HepG2 (cell line): ENCODE measurements around the gene MYO7A. TPM values are rescaled to one million over a fixed set of nuclear protein-coding genes. Genes with fewer than 3 reads are reported as not detected.

Experiments used
- HES4 ChIP-seq: sonication (generic); formaldehyde crosslinking; IDR thresholded peaks from 2 replicates; pipeline ENCODE4 v1.9.0; 2021; ENCODE audit warnings: mild to moderate bottlenecking, missing genetic modification reagents, borderline replicate concordance
- HNF4A ChIP-seq: sonication (generic); formaldehyde crosslinking; IDR thresholded peaks from 2 replicates; pipeline ENCODE4 v1.4.0; 2020; ENCODE audit warnings: missing genetic modification reagents
- HNRNPLL ChIP-seq: fragments of 200-400 bp; formaldehyde crosslinking; IDR thresholded peaks from 2 replicates; pipeline ENCODE4 v1.6.1; 2017; ENCODE audit warnings: mild to moderate bottlenecking, low read depth, low read length; ENCODE audit not compliant: poor library complexity, severe bottlenecking
- KLF16 ChIP-seq, 2 experiments: sonication (generic) in 1 of 2; formaldehyde crosslinking in 1 of 2; IDR thresholded peaks; 2 replicates each; pipeline versions ENCODE4 v1.6.1 to v1.8.0; 2016 to 2023; ENCODE audit warnings: missing genetic modification reagents in 2 of 2, missing compliant biosample characterization in 1 of 2
- MAFG ChIP-seq: sonication (generic); formaldehyde crosslinking; IDR thresholded peaks from 2 replicates; pipeline ENCODE4 v1.5.1; 2020; ENCODE audit warnings: mild to moderate bottlenecking, missing genetic modification reagents
- MAZ ChIP-seq, 2 experiments: sonication (generic) in 1 of 2; formaldehyde crosslinking in 1 of 2; IDR thresholded peaks; 2 replicates each; pipeline versions ENCODE4 v1.5.0 to v1.6.1; 2012 to 2020; ENCODE audit warnings: low read depth in 2 of 2, mild to moderate bottlenecking in 2 of 2, borderline replicate concordance in 1 of 2, improper control_type of control experiment in 1 of 2, low read length in 1 of 2, missing genetic modification reagents in 1 of 2, moderate library complexity in 1 of 2
- MIXL1 ChIP-seq: IDR thresholded peaks from 2 replicates; pipeline ENCODE4 v1.6.1; 2016
- MLLT10 ChIP-seq: sonication (generic); formaldehyde crosslinking; IDR thresholded peaks from 2 replicates; pipeline ENCODE4 v1.4.0; 2020; ENCODE audit warnings: missing genetic modification reagents
- MTA1 ChIP-seq: sonication (generic); formaldehyde crosslinking; IDR thresholded peaks from 2 replicates; pipeline ENCODE4 v1.4.0; 2020; ENCODE audit warnings: missing genetic modification reagents, mild to moderate bottlenecking, borderline replicate concordance
- MXD3 ChIP-seq: IDR thresholded peaks from 2 replicates; pipeline ENCODE4 v1.6.1; 2016; ENCODE audit warnings: mild to moderate bottlenecking, missing biosample characterization, missing genetic modification reagents
- MYNN ChIP-seq: sonication (generic); formaldehyde crosslinking; IDR thresholded peaks from 2 replicates; pipeline ENCODE4 v1.4.0; 2020; ENCODE audit warnings: mild to moderate bottlenecking, low read depth, missing genetic modification reagents
- PRPF4 ChIP-seq: fragments of 200-400 bp; formaldehyde crosslinking; IDR thresholded peaks from 2 replicates; pipeline ENCODE4 v1.6.1; 2016; ENCODE audit warnings: low read length, low read depth; ENCODE audit not compliant: poor library complexity, severe bottlenecking
- SAP130 ChIP-seq: IDR thresholded peaks from 2 replicates; pipeline ENCODE4 v1.6.1; 2016; ENCODE audit warnings: low read depth
- SMARCC2 ChIP-seq: fragments of 450-650 bp; IDR thresholded peaks from 2 replicates; pipeline ENCODE4 v1.6.1; 2017; ENCODE audit warnings: antibody characterized with exemption, mild to moderate bottlenecking
- ZBTB42 ChIP-seq: sonication (generic); formaldehyde crosslinking; IDR thresholded peaks from 2 replicates; pipeline ENCODE4 v1.5.0; 2020; ENCODE audit warnings: mild to moderate bottlenecking, missing genetic modification reagents
- ZMYM4 ChIP-seq: sonication (generic); formaldehyde crosslinking; IDR thresholded peaks from 2 replicates; pipeline ENCODE4 v1.8.1; 2023; ENCODE audit warnings: mild to moderate bottlenecking, missing genetic modification reagents
- ZNF10 ChIP-seq: sonication (generic); formaldehyde crosslinking; IDR thresholded peaks from 2 replicates; pipeline ENCODE4 v1.4.0; 2020; ENCODE audit warnings: mild to moderate bottlenecking, low read depth, missing genetic modification reagents, borderline replicate concordance
- ZNF20 ChIP-seq: sonication (generic); formaldehyde crosslinking; IDR thresholded peaks from 2 replicates; pipeline ENCODE4 v1.4.0; 2020; ENCODE audit warnings: mild to moderate bottlenecking, moderate library complexity, missing genetic modification reagents
- ZNF225 ChIP-seq: sonication (generic); formaldehyde crosslinking; IDR thresholded peaks from 2 replicates; pipeline ENCODE4 v1.4.0; 2020; ENCODE audit warnings: mild to moderate bottlenecking, missing genetic modification reagents
- ZNF414 ChIP-seq: sonication (generic); formaldehyde crosslinking; IDR thresholded peaks from 2 replicates; pipeline ENCODE4 v1.5.0; 2020; ENCODE audit warnings: missing genetic modification reagents
- ZNF430 ChIP-seq: sonication (generic); formaldehyde crosslinking; IDR thresholded peaks from 2 replicates; pipeline ENCODE4 v1.9.0; 2021; ENCODE audit warnings: mild to moderate bottlenecking, missing genetic modification reagents
- ZNF441 ChIP-seq: sonication (generic); formaldehyde crosslinking; IDR thresholded peaks from 2 replicates; pipeline ENCODE4 v1.7.0; 2021; ENCODE audit warnings: missing genetic modification reagents, borderline replicate concordance
- ZNF558 ChIP-seq: sonication (generic); formaldehyde crosslinking; IDR thresholded peaks from 2 replicates; pipeline ENCODE4 v1.9.0; 2022; ENCODE audit warnings: mild to moderate bottlenecking, missing genetic modification reagents, borderline replicate concordance
- ZNF75D ChIP-seq: sonication (generic); formaldehyde crosslinking; IDR thresholded peaks from 2 replicates; pipeline ENCODE4 v1.8.1; 2023; ENCODE audit warnings: missing genetic modification reagents, mild to moderate bottlenecking, borderline replicate concordance
- ZNF770 ChIP-seq: sonication (generic); formaldehyde crosslinking; IDR thresholded peaks from 2 replicates; pipeline ENCODE4 v1.5.0; 2020; ENCODE audit warnings: mild to moderate bottlenecking, missing genetic modification reagents
- ZSCAN20 ChIP-seq: sonication (generic); formaldehyde crosslinking; IDR thresholded peaks from 2 replicates; pipeline ENCODE4 v1.4.0; 2020; ENCODE audit warnings: missing genetic modification reagents, mild to moderate bottlenecking, borderline replicate concordance
- polyA plus RNA-seq, 8 experiments: library from polyadenylated mRNA; depleted of rRNA in 3 of 8; stranded (reverse) in 7 of 8; unstranded in 1 of 8; fragments of >200 nt; fragmentation: Illumina TruSeq in 4 of 8; extraction: Trizol in 4 of 8; gene quantifications; 2 replicates each; pipeline versions ENCODE4 v1.2.1 to v1.2.3, GENCODE V29; 2011 to 2016; ENCODE audit warnings: low read depth in 4 of 8, missing spikeins in 1 of 8, mixed read lengths in 1 of 8; ENCODE audit not compliant: insufficient read depth in 1 of 8
- total RNA-seq, 5 experiments: library from RNA; depleted of rRNA; stranded (reverse); fragments of >200 nt; fragmentation: Illumina TruSeq; extraction: Trizol; gene quantifications; 2 replicates each; pipeline ENCODE4 v1.2.3, GENCODE V29; 2016; ENCODE audit warnings: low read depth in 1 of 5

MYO7A gene
- total and polyA plus RNA-seq, 2 of the 13 experiments (the other 11 are each of a cell fraction or from before 2014, with no cell fraction given): 7.5 to 10.0 TPM

GRCh38 chr11:77095551-77096490 lies 32.2 kb upstream of the MYO7A start (continued):
- peak; percentile 30; the same call in 1 of the 2 replicates for TF ChIP-seq MXD3
- no peak for TF ChIP-seq MLLT10
- no peak for TF ChIP-seq SMARCC2
- no peak for TF ChIP-seq MAFG (CRISPR knock-in tag)
- TF ChIP-seq HES4: no peak
- no peak for TF ChIP-seq ZNF75D (CRISPR knock-in tag)
- TF ChIP-seq MYNN: 0 out of 2 replicates have a peak, but pooled peaks have one; percentile 65
- peak; percentile 87 for TF ChIP-seq HNF4A (CRISPR knock-in tag)
- TF ChIP-seq SAP130 (CRISPR knock-in tag): peak; percentile 51
- TF ChIP-seq HNRNPLL: no peak
- peak; percentile 35; the same call in 1 of the 2 replicates for TF ChIP-seq ZNF441 (CRISPR knock-in tag)
- peak; percentile 99 for TF ChIP-seq ZNF770 (CRISPR knock-in tag)
- TF ChIP-seq PRPF4: no peak
- TF ChIP-seq ZNF10 (CRISPR knock-in tag): no peak
- 0 out of 2 replicates have a peak, but pooled peaks have one; percentile 54 for TF ChIP-seq ZNF558
- peak in 1 of 2 experiments; percentile 62; a peak in 1 of 4 replicates for TF ChIP-seq KLF16 (CRISPR knock-in tag; IDR thresholded peaks at IDR 0.05)
- TF ChIP-seq MTA1 (CRISPR knock-in tag): peak; percentile 22; the same call in 1 of the 2 replicates
- no peak for TF ChIP-seq ZNF20 (CRISPR knock-in tag)
- TF ChIP-seq ZNF414 (CRISPR knock-in tag): no peak
- peak; percentile 69; the same call in 1 of the 2 replicates for TF ChIP-seq ZMYM4 (CRISPR knock-in tag)
- TF ChIP-seq ZNF430: no peak
- TF ChIP-seq ZNF225 (CRISPR knock-in tag): 0 out of 2 replicates have a peak, but pooled peaks have one; percentile 11
- 0 out of 2 replicates have a peak, but pooled peaks have one; percentile 33 for TF ChIP-seq ZSCAN20 (CRISPR knock-in tag)
- peak; percentile 75 for TF ChIP-seq MIXL1
- TF ChIP-seq MAZ (IDR thresholded peaks at IDR 0.05; ENCODE audit: borderline replicate concordance, low read depth, low read length): no peak
- peak; percentile 39; the same call in 1 of the 2 replicates for TF ChIP-seq MAZ (CRISPR knock-in tag; IDR thresholded peaks at IDR 0.05; ENCODE audit: low read depth)
- TF ChIP-seq ZBTB42 (CRISPR knock-in tag): no peak
